HTERT RPE-1 (cell line): ENCODE results near the gene TGM3.

Experiments used
- in situ Hi-C: fragments of 300-500 bp; cut with MboI; formaldehyde crosslinking; loops from 4 replicates; pipeline ENCODE4 v1.14.3; 2020; ENCODE audit warnings: low sequenced_read_pairs

The TGM3 gene

DNA sequence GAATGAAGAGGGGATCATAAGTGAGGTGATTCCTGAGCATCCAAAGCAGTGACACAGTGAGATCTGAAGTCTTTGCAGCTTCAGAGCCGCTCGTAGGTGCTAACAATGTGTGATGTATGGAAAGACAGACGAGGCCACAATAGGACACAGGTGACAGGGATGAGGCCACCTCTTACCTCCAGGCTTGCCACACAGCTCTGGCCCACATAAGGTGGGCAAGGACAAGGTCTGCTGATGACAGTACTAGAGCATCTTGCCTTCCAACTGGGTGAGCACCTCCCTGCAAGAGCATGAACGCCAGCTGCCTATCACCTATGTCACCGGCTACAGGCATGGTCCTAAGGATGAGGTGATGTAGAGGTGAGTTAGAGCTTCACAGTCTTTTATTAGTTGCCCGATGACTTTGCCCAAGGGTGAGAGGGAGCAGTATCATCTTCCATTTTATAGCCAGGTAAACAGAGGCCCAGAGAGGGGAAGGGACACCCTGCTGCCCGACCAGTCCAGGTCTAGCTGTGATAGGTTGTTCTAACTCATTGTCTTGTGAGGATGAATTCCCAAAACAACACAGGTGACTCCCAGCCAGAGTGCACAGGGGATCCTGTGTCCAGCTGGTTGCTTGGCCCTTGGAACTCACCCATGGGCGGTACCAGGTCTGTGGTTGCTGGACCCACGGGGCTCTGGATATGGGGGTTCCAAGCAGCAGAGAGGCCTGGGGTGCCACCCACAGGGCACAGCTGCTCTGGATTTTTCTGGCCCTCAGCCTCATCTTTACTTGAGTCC is 78.7 kb downstream of the TGM3 start:
- in situ Hi-C loops: no loop called here

DNA sequence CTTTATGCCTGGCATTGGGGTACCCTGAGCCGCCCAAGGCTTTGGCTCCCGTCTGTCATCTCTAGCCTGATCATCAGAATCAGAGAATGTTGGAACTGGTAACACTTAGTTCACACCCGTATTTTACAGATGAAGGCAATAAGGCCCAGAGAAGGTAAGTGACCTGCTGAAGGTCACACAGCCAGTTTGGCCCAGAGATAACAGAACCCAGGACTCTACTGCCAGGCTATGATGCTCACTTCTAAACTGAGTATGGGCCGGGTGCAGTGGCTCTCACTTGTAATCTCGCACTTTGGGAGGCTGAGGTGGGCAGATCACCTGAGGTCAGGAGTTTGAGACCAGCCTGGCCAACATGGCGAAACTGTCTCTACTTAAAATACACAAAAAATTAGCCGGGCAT is 83.1 kb downstream of the TGM3 start:
- in situ Hi-C loops: no loop called here

DNA sequence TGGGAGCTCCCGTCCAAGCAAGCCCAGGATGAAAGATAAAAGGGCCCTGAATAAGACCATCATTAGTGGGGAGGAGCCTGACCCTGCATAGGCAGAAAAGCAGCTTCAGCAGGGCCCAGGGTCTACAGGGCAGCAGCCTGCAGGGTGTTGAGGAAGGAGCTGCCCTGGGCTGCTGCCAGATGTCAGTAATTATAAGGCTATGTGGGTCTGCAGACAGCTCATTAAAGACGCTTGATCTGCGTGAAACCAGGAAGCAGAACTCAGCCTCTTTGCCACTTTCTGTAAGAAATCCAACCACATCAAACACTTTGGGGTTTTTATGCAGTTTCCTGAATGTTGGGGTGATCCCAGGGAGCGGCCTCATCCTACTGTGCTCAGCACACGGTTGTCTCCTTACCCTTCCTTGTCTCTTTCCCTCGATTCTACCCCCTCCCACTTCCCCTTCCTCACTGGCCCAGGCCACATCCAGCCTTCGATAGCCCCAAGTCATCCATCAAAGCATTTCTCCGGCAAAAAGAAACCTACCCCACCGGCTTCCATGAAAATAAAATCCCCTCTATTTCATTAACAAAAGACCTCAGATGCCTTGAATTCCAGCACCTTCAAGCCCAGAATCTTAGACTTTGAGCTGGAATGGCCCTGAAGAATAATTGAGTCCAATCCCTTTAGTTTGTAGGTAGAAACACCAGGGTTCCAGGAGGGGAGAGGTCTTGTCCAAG is 83.9 kb downstream of the TGM3 start:
- in situ Hi-C loops: no loop called here

DNA sequence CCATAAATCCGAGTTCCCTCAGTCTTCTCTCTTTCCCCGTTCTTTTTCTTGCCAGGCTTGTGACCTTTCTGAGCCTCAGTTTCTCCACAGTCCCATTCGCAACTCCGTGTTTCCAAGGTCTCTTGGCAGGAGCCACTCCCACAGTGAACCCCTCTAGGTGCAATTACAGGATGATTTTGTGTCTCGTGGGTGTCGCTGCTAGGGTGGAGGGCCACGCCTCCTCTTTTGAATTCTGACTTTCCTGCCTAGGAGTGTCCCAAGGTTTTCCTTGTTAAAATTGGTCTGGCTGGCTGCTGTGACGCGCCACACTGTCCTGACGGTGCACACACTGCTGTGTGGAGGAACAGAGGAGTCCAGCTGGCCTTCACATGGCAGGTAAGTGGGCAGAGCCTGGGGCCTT is 84.8 kb downstream of the TGM3 start, which contains the start of gene TGM6:
Gene TGM6 (plus strand): TSS at position 301 of the 400 bp plus-strand sequence. CDS start 68 bp downstream, at position 369.
- in situ Hi-C loops: no loop called here

DNA sequence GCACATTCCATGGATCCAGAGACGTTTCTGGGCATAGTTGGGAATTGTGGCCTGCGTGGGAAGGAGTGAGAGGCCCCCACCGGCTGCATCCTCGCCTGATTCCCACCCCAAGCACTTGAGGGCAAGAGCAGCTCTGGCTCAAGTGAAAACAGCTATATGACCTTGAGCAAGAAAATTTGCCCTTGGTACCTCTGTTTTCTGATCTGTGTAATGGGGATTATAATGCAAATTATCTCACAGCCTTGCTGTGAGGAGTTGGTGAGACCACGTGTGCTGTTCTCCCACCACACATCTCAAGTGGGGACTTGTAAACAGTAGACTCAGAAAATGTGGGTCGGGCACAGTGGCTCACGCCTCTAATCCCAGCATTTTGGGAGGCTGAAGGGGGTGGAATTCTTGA is 85.5 kb downstream of the TGM3 start:
- in situ Hi-C loops: no loop called here

DNA sequence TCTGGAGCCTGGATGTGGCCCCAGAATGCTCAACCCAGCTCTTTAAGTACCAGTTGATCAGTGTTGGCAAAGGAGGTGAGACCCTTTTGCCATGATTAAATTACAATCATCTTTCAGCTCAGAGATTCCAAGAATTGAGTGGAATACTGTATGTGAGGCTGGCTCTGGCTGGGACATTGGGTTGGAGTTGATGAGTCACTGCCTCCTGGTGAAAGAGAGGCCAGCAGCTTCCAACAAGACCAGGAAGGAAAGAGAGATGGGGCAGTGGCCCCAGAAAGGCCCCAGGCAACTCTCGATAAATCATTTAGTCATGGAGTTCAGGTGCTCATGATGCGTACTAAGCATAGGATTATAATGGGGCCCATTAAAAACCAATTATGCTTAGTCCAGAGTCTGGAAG is 87.0 kb downstream of the TGM3 start:
- in situ Hi-C loops: no loop called here

DNA sequence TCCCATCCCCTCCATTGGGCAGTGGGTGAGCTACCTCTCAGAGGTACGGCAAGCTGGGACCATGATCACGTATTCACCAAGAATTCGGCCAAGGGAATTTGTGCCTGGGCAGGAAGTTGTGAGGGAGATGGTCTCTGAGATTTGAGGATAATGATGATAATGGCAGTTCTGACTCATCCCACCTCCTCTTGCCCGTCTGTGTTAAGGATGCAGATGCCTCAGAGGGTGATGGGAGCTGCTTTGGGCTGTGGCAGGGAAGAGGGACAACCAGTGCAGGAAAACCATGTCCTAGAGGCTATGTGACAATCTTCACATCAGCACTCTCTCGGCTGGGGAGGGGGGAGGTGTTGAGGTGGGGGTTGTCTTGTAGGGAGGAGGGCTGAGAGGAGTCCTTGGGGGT is 89.2 kb downstream of the TGM3 start:
- in situ Hi-C loops: no loop called here

DNA sequence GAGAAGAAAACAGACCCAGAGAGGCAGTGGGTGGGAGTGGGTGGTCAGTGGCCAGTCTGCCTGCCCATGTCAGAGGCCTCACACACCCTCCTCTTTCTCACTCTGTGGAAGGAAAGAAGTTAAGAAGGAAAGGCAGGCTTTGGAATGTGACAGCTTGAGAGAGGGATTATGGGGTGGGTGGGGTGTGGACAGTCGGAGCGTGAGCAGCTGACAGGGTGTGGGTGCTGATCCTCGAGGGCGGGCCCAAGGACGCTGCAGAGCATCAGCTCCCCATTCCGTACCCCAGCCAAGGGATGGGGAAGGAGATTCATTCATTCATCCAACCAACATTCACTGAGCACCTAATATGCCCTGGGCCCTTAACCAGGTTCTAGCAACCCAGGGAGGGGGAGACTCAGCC is 89.7 kb downstream of the TGM3 start:
- in situ Hi-C loops: no loop called here

DNA sequence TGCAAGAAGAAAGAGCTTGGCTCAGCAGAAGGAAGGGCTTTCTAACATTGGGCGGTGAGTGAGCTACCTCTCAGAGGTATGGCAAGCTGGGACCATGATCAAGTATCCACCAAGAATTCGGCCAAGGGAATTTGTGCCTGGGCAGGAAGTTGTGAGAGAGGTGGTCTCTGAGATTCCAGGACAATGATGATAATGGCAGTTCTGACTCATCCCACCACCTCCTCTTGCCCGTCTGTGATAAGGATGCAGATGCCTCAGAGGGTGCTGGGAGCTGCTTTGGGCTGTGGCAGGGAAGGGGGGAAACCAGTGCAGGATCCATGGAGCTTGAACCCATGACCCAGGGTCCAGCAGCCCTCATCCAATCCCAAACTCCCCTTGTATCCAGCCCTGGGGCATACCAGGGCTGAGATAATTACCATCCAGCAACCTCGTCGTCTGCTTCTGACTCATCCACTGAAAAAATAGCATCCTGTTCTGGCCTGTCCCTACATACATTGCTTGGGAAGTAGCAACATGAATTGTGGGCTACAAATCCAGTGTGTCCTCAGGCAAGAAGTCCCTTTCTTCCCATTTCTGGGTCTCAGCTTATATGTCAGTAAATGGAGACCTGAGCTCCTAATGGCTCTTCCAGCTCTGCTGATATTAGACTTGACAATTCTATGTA is 90.8 kb downstream of the TGM3 start:
- in situ Hi-C loops: no loop called here

DNA sequence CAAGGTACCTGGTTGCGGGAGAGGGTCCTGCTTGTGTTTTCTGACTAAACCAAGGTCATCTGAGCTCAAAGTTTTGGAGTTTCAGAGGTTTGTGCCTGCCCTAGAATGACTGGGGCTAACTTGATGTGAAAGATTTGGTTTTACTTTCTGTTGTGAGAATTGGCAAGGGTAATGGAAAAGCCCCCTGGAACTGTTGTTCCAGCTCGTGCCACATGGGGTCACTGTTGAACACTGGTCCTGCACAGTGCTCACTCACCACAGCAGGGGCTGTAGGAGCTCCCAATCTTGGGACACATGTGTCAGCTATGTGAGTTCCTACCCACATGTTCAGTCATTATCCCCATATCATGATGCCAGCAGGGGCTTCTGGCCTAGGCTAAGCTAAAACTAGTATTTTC is 91.4 kb downstream of the TGM3 start:
- in situ Hi-C loops: no loop called here

DNA sequence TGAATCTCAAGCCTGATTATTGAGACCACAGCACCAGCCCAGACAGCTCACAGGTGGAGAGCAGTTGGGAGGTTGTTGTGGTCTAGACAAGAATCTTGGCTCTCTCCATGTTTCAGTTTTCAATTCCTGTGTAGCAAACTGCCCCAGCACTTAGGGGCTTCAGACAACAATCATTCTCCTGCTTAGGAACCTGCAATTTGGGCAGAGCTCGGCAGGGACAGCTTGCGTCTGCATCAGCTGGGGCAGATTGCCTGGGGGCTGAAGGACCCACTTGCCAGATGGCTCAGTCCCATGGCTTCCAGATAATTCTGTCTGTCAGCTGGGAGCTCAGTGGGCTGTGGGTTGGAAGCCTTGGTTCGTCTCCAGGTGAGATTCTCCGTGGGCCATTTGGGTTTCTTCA is 91.8 kb downstream of the TGM3 start:
- in situ Hi-C loops: no loop called here
